T-cell (primary cell): ENCODE measurements around the gene FANCG. TPM values are rescaled to one million over a fixed set of nuclear protein-coding genes. Genes with fewer than 3 reads are reported as not detected.

ENCODE experiments used
- ATAC-seq, 4 experiments: fragments of 200-7000 bp in 3 of 4; fragments of 150-1000 bp in 1 of 4; cut with Tn5 transposase; replicated peaks in 1 of 4; 1 replicate in 3 of 4; 2 replicates in 1 of 4; pipeline ENCODE4 v1.10.0; 2021; ENCODE audit warnings: moderate library complexity in 3 of 4, mild to moderate bottlenecking in 2 of 4, moderate number of reproducible peaks in 1 of 4
- CTCF ChIA-PET, 2 donors: fragments of 300-600 bp; sonication (Branson Sonifier 250); formaldehyde crosslinking; loops; one replicate each; lab custom pipeline; 2022; ENCODE audit warnings: antibody characterized with exemption in 2 of 2; lab: Charles Lee
- POLR2A ChIA-PET, 2 donors: fragments of 300-600 bp; sonication (Branson Sonifier 250); formaldehyde crosslinking; loops; one replicate each; lab custom pipeline; 2022; ENCODE audit warnings: antibody characterized with exemption in 2 of 2; lab: Charles Lee
- DNase-seq, 35 experiments: peaks; one replicate each; pipeline versions ENCODE4 v3.0.0 to v3.0.0-alpha.2; 2013 to 2023
- H3K27ac ChIP-seq: one replicate; pipeline ENCODE4 v1.5.1; 2013; ENCODE audit warnings: low read length
- H3K27me3 ChIP-seq, 2 experiments: replicated peaks in 1 of 2; 1 replicate in 1 of 2; 2 replicates in 1 of 2; pipeline versions ENCODE4 v1.6.1 to v1.7.0; 2013; ENCODE audit warnings: low read length in 1 of 2, mixed read lengths in 1 of 2; ENCODE audit not compliant: control insufficient read depth in 2 of 2, insufficient read depth in 2 of 2; ENCODE audit errors: extremely low read depth in 1 of 2
- H3K36me3 ChIP-seq, 2 donors: 1 replicate in 1 of 2; 2 replicates in 1 of 2; pipeline versions ENCODE4 v1.6.1 to v1.7.0; 2013; ENCODE audit warnings: low read length in 1 of 2; ENCODE audit not compliant: control insufficient read depth in 2 of 2, insufficient read depth in 1 of 2; ENCODE audit errors: extremely low read depth in 1 of 2
- H3K4me1 ChIP-seq, 2 experiments: 1 replicate in 1 of 2; 2 replicates in 1 of 2; pipeline versions ENCODE4 v1.6.1 to v1.7.0; 2013; ENCODE audit warnings: low read length in 2 of 2, mixed read lengths in 1 of 2; ENCODE audit not compliant: insufficient read depth in 2 of 2, control insufficient read depth in 1 of 2; ENCODE audit errors: extremely low read depth in 1 of 2
- H3K4me3 ChIP-seq, 2 donors: 1 replicate in 1 of 2; 2 replicates in 1 of 2; pipeline versions ENCODE4 v1.5.1 to v1.7.0; 2013; ENCODE audit warnings: mild to moderate bottlenecking in 2 of 2, low read length in 1 of 2, moderate library complexity in 1 of 2; ENCODE audit not compliant: control insufficient read depth in 1 of 2; ENCODE audit errors: extremely low read depth in 1 of 2
- H3K9me3 ChIP-seq: 2 replicates; pipeline ENCODE4 v1.7.0; 2013
- H3K27ac Mint-ChIP-seq, 2 donors: one replicate each; pipeline ENCODE4 v1.8.0; 2020 to 2021; ENCODE audit warnings: mild to moderate bottlenecking in 2 of 2, mixed read lengths in 2 of 2
- H3K27me3 Mint-ChIP-seq, 2 donors: one replicate each; pipeline ENCODE4 v1.8.0; 2021 to 2022; ENCODE audit warnings: mixed read lengths in 2 of 2
- H3K36me3 Mint-ChIP-seq: one replicate; pipeline ENCODE4 v1.8.0; 2021; ENCODE audit warnings: mixed read lengths
- H3K4me1 Mint-ChIP-seq, 3 donors: one replicate each; pipeline ENCODE4 v1.8.0; 2020 to 2022; ENCODE audit warnings: mixed read lengths in 3 of 3, mild to moderate bottlenecking in 1 of 3
- H3K4me3 Mint-ChIP-seq, 3 donors: one replicate each; pipeline ENCODE4 v1.8.0; 2020 to 2022; ENCODE audit warnings: mild to moderate bottlenecking in 3 of 3, mixed read lengths in 3 of 3, moderate library complexity in 3 of 3
- H3K9me3 Mint-ChIP-seq, 3 donors: one replicate each; pipeline ENCODE4 v1.8.0; 2020 to 2022; ENCODE audit warnings: mixed read lengths in 3 of 3
- WGBS: methylation state at CpG from one replicate; pipeline ENCODE4 v1.1.5; 2013; ENCODE audit warnings: missing lambda C conversion rate; ENCODE audit not compliant: insufficient coverage; 5-methylcytosine and 5-hydroxymethylcytosine counted together
- total RNA-seq, 35 experiments: library from RNA in 6 of 35; stranded (reverse) in 6 of 35; fragments of 120-200 nt in 1 of 35; gene quantifications; one replicate each; pipeline versions ENCODE4 v1.2.1 to v1.2.4 and lab custom pipeline; 2013 to 2026

FANCG gene
- total RNA-seq, 5 donors from 2014 or later (not counting 1 experiment from before 2014, with no cell fraction given), result 20.0 to 30.7 (median 28.2) TPM

DNA sequence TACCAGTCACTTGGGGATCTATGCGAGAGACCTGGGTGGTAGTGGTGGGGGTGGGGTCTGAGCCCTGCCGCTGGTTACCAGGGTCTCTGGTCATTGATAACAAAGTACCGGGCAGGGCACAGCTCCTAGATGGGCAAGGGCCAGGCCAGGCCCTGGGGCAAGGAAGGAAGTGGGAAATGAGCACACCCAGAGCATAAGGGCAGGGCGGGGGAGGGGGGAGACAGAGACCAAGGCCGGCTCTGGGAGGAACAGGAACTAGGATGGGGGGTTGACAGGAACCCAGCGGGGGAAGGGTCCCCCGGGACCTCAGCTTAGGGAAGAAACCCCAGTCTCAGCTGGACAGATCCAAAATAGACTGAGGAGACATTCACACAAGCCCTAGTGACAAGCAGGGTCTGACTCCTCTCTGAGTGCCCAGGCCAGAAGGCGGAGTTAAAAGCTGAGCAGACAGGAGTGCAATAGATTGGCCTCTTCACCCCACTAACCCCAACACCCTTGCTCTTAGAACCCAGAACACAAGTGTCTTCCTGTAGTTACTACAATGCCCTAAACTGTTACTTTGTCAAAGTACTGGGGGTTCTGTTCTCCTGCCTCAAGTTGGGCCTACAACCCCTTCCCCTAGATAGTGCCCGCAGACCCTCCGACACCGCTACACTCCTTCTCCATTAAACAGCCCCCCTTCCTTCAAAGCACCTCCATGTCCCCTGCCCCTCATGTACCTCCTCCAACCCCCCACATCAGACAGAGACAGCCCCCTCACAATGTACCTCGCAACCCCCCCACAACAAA, 35.3 kb upstream of the FANCG start:
- peak in 18 of 35 experiments; percentile 8 to 58 (median 32) for DNase-seq
- peak overlapping the region; percentile 74 for H3K27ac ChIP-seq
- H3K36me3 ChIP-seq, result no peaks in the 10 kb centered on the region
- ChIA-PET CTCF (interaction anchor here (0.5 to 3.0 kb wide), 9 partner anchors 12 to 1058 kb away, joined by 3 to 12 read pairs (median 4); partner anchors contain the start of genes STOML2 (in 1 of the 2) and VCP (in 1 of the 2)), POLR2A (interaction anchor here (0.6 kb wide), 3 partner anchors 16 to 738 kb away, joined by 3 to 5 read pairs (median 4); partner anchors contain the start of gene MYORG (in 1 of the 2))
- no peaks in the 10 kb centered on the region for H3K27me3 ChIP-seq
- H3K4me1 ChIP-seq, result peaks cover 31 to 64% of the 10 kb centered on the region in 2 experiments
- peak overlapping the region; percentile 68 to 81 for H3K4me3 ChIP-seq
- H3K27me3 Mint-ChIP-seq, result no peaks in the 10 kb centered on the region
- no peak for ATAC-seq
- no peaks in the 10 kb centered on the region for H3K9me3 ChIP-seq
- WGBS, result 24% methylated on average over 7 of the region's 12 CpGs
- H3K27ac Mint-ChIP-seq, result peak overlapping the region; percentile 95 to 97
- no peaks in the 10 kb centered on the region for H3K9me3 Mint-ChIP-seq
- H3K4me3 Mint-ChIP-seq, result peak overlapping the region; percentile 88 to 91 (median 90)
- H3K36me3 Mint-ChIP-seq, result no peaks in the 10 kb centered on the region
- peaks cover 56 to 57% (median 57%) of the 10 kb centered on the region in 3 donors for H3K4me1 Mint-ChIP-seq

DNA sequence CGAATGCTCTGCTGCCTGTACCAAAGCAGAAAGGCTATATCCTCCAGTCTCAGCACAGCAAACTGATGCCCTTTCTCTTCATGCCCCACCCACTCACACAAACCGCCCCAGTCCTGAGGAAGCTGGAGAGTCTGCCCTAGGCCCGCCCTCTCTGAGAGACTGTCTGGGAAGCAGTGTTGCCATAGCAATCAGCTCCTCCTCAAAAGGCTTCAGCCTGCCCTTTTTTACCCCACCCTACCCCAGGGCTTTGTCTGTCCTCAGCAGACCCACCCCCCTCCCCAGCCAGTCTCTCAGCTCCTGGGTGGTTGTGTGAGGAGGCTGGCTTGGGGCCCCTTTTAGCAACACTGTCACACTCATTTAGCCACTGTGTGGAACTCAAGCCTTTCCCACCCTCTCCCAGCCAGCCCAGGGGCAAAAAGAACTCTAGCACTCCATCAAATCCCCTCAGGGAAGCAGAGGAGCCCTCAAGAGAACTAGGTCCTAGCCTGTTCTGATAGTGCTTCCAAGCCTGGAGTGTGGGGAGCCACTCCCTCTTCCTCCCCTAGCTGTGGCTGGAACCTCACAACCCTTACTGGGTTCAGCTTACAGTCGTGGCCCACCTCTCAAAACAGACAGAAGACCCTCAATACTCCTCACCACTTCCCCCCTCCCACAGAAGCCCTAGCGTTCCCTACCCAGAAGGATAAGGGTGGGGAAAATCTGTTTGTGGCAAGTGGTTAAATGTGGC, 34.5 kb upstream of the FANCG start:
- ATAC-seq (peak in 3 of 4 experiments; percentile 5 to 15 (median 6)), DNase-seq (peak in 34 of 35 experiments; percentile 16 to 79 (median 50))
- Histone ChIP-seq H3K4me3 (peak overlapping the region; percentile 68 to 81), H3K36me3 (no peaks in the 10 kb centered on the region), H3K9me3 (no peaks in the 10 kb centered on the region), H3K27me3 (no peaks in the 10 kb centered on the region), H3K27ac (peak overlapping the region; percentile 74), H3K4me1 (peaks cover 31 to 64% of the 10 kb centered on the region in 2 experiments)
- no peaks in the 10 kb centered on the region for H3K27me3 Mint-ChIP-seq
- H3K4me3 Mint-ChIP-seq, result peak overlapping the region; percentile 88 to 91 (median 90)
- ChIA-PET CTCF (interaction anchor here (0.6 to 3.0 kb wide), 9 partner anchors 11 to 920 kb away, joined by 3 to 12 read pairs (median 4); partner anchors contain the start of genes VCP (in 2 of the 2) and STOML2 (in 1 of the 2)), POLR2A (interaction anchor here in 1 of 2 donors (0.5 to 1.1 kb wide), 2 partner anchors 11 to 596 kb away, joined by 3 to 5 read pairs; partner anchors contain the start of gene STOML2)
- peaks cover 56 to 62% (median 61%) of the 10 kb centered on the region in 3 donors for H3K4me1 Mint-ChIP-seq
- no peaks in the 10 kb centered on the region for H3K36me3 Mint-ChIP-seq
- no peaks in the 10 kb centered on the region for H3K9me3 Mint-ChIP-seq
- WGBS, result 7% methylated on average over 2 of the region's 5 CpGs
- peak overlapping the region; percentile 95 to 97 for H3K27ac Mint-ChIP-seq

DNA sequence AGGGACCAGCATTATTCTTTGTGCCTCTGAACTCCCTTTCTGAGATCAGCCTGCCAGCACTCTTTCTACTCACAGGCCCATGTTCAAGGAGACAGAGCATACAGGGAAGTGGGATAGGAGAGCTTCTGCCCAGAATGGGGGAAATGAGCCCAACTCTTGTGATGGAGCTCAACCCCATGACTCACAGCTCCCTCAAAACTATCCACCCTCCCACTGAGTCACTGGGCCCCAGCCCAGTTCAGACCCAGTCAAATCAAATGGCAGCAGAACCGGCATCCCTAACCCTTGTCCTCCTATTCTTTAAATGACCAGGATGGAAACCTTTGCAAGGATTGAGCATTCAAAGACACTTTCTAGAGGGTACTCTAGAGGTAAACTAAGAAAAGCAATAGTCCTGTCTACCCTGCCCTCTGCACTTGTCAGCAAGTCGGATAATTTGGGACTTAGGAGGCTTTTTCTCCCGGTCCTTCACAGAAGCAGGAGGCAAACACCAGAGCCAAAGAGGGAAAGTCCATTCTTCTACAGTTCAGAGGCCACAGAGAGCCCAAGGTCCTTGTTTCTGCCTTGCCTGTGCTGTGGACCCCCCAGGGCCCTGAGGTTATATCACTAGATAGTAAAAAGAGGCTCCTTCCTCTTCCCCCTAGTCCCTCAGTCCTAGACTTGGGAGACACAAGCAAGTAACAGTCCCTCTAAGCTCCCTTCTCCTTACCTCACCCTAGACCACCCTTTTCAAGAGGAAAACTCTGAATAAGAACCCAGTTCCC, 32.7 kb upstream of the FANCG start:
- H3K27me3 ChIP-seq, result no peaks in the 10 kb centered on the region
- H3K4me1 ChIP-seq, result peaks cover 31 to 64% of the 10 kb centered on the region in 2 experiments
- POLR2A ChIA-PET, result interaction anchor here in 1 of 2 donors (1.0 kb wide), 1 partner anchor 9 kb away, joined by 5 read pairs; the partner anchor contains the start of gene STOML2
- Mint-ChIP-seq H3K36me3 (no peaks in the 10 kb centered on the region), H3K27me3 (no peaks in the 10 kb centered on the region), H3K4me3 (peak overlapping the region; percentile 71 to 79 (median 73)), H3K9me3 (no peaks in the 10 kb centered on the region), H3K4me1 (peaks cover 56 to 62% (median 61%) of the 10 kb centered on the region in 3 donors), H3K27ac (peak overlapping the region; percentile 86 to 94)
- no CpG with 5 or more reads among the region's 3 CpGs for WGBS
- H3K27ac ChIP-seq, result peak overlapping the region; percentile 78
- DNase-seq (no peak), ATAC-seq (no peak)
- H3K4me3 ChIP-seq, result no peak overlapping the region
- no peaks in the 10 kb centered on the region for H3K9me3 ChIP-seq
- H3K36me3 ChIP-seq, result peaks cover 0 to 8% of the 10 kb centered on the region in 2 donors
- CTCF ChIA-PET, result interaction anchor here in 1 of 2 donors (0.8 kb wide), 1 partner anchor 9 kb away, joined by 4 read pairs; the partner anchor contains the start of gene STOML2

DNA sequence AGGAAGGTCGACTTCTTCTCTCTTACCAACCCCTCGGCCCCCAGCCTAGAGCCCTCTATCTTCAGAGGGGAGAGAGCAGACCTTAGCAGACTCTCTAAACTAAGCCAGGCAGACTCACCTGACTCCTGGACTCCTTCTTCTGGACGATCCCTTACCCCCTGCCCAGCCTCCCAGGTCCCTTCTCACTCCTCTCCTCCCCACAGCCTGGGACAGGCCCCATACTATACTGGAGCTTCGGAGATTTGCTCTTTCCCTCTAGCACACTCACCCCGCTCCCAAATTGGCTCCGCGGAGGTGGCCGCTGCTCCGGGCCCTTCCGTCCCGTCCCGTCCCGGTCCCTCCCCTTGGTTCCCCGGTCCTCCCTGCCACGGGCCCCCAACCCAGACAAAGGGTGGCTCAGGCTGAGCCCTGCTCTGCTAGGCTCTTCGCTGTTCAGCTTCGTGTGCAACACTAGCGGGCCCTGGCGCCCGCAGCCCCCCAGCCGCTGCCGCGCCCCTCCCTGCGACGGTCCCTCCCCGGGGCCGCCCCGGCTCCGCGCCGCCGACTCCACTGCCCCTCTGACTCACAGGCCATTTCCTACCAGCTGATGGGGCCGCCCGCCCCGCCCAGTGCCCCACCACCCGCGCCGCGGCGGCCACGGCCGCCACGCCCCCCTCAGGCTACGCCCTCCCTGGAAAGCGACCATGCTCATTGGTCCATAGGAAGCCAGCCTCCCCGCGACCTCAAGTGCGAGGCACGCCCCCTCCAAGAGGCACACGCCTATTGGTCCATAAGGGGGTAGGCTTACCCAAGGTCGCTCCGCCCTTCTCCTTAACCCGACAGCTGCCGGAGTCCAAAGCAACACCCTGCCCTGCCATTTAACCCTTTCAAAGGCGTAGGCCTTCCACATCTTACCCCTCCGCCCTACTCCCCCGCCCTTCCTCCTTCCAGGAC, 31.5 kb upstream of the FANCG start:
- H3K27me3 Mint-ChIP-seq, result no peaks in the 10 kb centered on the region
- H3K27ac Mint-ChIP-seq, result peak overlapping the region; percentile 86 to 94
- H3K9me3 ChIP-seq, result no peaks in the 10 kb centered on the region
- POLR2A ChIA-PET, result interaction anchor here in 1 of 2 donors (0.5 kb wide), 1 partner anchor 836 kb away, joined by 4 read pairs; no protein-coding TSS in a partner anchor
- peak overlapping the region; percentile 78 for H3K27ac ChIP-seq
- peaks cover 47 to 57% (median 54%) of the 10 kb centered on the region in 3 donors for H3K4me1 Mint-ChIP-seq
- H3K4me3 Mint-ChIP-seq, result peak overlapping the region; percentile 71 to 79 (median 73)
- peaks cover 27 to 56% of the 10 kb centered on the region in 2 experiments for H3K4me1 ChIP-seq
- 3% methylated on average over 56 of the region's 57 CpGs for WGBS
- H3K27me3 ChIP-seq, result no peaks in the 10 kb centered on the region
- DNase-seq (peak; percentile 87 to 97 (median 95)), ATAC-seq (peak; percentile 77 to 81 (median 80))
- H3K9me3 Mint-ChIP-seq, result no peaks in the 10 kb centered on the region
- peaks cover 5 to 18% of the 10 kb centered on the region in 2 donors for H3K36me3 ChIP-seq
- peak overlapping the region; percentile 61 to 71 for H3K4me3 ChIP-seq
- CTCF ChIA-PET, result interaction anchor here in 1 of 2 donors (0.8 kb wide), 1 partner anchor 8 kb away, joined by 4 read pairs; the partner anchor contains the start of gene STOML2
- no peaks in the 10 kb centered on the region for H3K36me3 Mint-ChIP-seq

DNA sequence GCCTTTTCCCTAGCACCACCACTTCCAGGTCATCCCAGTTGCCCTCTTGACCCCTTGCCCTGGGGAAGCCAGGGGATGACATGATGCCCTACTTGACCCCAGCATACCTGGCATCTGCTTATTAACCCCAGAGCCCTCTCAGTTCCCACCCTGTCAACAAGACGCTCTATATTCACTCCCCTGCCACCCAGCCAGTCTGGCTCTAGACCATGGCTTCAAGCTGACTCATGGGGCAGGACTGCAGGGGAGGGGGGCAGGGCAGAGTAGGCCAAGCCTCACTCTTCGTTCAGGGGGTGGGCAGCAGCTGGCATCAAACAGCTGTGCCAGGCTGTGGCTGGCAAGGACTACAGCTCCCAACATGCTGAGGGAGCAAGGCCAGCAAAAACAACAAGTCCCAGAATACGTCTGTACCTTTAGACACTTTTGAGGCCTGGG, 30.6 kb upstream of the FANCG start:
- Histone ChIP-seq H3K4me1 (peaks cover 26 to 49% of the 10 kb centered on the region in 2 experiments), H3K27me3 (no peaks in the 10 kb centered on the region), H3K36me3 (peaks cover 5 to 25% of the 10 kb centered on the region in 2 donors), H3K27ac (peak overlapping the region; percentile 60), H3K9me3 (no peaks in the 10 kb centered on the region), H3K4me3 (peak overlapping the region in 1 of 2 donors; percentile 71)
- Mint-ChIP-seq H3K4me1 (peaks cover 38 to 51% (median 48%) of the 10 kb centered on the region in 3 donors), H3K27me3 (no peaks in the 10 kb centered on the region), H3K4me3 (peak overlapping the region; percentile 71 to 79 (median 73)), H3K36me3 (peaks cover 5% of the 10 kb centered on the region), H3K9me3 (no peaks in the 10 kb centered on the region), H3K27ac (peak overlapping the region in 1 of 2 donors; percentile 86)
- no peak for ATAC-seq
- 100% methylated on average over 1 of the region's 3 CpGs for WGBS
- no peak for DNase-seq
- POLR2A ChIA-PET, result no interaction called here
- CTCF ChIA-PET, result interaction anchor here in 1 of 2 donors (0.5 kb wide), 1 partner anchor 148 kb away, joined by 3 read pairs; no protein-coding TSS in a partner anchor
